ENCODE results near the gene PFKFB3.

The PFKFB3 gene

DNA sequence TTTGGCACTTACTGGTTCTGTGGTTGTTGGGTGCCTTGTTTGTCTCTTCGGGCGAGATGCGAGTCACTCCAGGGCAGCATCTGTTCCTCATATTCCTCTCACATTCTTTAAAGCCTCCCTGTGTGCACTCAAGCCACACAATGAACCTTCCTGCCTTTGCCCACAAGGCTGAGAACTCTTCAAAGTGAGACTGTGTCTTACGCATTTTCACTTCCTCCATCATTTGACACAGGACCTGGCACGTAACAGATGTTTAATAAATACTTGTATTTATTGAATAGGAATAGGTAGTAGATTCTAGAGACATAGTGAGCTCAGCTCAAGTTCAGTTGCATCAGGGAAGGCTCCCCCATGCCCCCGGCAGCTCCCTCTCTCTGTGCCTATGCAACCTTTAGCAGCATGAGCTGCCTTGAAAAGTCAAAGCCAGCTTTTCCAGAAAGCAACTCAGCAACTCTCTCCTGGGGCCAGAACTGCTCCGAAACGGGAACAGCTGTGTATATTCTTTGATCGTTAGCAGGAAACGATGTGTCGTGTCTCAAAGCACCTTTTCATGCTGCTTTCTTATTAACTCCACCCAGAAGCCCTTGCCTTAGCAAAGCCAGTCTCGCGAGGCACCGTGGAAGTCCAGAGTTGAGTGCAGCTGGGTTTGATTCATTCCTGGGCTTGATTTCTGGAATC is 97.5 kb downstream of the PFKFB3 start:
- H3K79me2 ChIP-seq (ENCODE audit: control insufficient read depth, low read length) = no peaks in the 10 kb centered on the region
- H3K9me3 ChIP-seq (ENCODE audit: control insufficient read depth, insufficient read depth, low read length) = no peaks in the 10 kb centered on the region
- peak overlapping the region; percentile 62 for H3K4me3 ChIP-seq (ENCODE audit: low read length)
- no peak for TF ChIP-seq EZH2phosphoT487 (IDR thresholded peaks at IDR 0.05; ENCODE audit: borderline replicate concordance, low read length)
- TF ChIP-seq, protein P1, sequence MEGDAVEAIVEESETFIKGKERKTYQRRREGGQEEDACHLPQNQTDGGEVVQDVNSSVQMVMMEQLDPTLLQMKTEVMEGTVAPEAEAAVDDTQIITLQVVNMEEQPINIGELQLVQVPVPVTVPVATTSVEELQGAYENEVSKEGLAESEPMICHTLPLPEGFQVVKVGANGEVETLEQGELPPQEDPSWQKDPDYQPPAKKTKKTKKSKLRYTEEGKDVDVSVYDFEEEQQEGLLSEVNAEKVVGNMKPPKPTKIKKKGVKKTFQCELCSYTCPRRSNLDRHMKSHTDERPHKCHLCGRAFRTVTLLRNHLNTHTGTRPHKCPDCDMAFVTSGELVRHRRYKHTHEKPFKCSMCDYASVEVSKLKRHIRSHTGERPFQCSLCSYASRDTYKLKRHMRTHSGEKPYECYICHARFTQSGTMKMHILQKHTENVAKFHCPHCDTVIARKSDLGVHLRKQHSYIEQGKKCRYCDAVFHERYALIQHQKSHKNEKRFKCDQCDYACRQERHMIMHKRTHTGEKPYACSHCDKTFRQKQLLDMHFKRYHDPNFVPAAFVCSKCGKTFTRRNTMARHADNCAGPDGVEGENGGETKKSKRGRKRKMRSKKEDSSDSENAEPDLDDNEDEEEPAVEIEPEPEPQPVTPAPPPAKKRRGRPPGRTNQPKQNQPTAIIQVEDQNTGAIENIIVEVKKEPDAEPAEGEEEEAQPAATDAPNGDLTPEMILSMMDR (IDR thresholded peaks at IDR 0.05; ENCODE audit: low read depth, low read length, poor library complexity, severe bottlenecking) = no peak
- peaks cover 87% of the 10 kb centered on the region for H3K4me1 ChIP-seq (ENCODE audit: control insufficient read depth, low read length)
- peaks cover 18% of the 10 kb centered on the region for H3F3A ChIP-seq (ENCODE audit: control insufficient read depth, insufficient read depth)
- H4K20me1 ChIP-seq (ENCODE audit: control insufficient read depth, insufficient read depth, low read depth, low read length) = no peaks in the 10 kb centered on the region
- H3K27me3 ChIP-seq (ENCODE audit: control insufficient read depth, low read length) = no peaks in the 10 kb centered on the region
- H3K27ac ChIP-seq (ENCODE audit: low read depth, low read length) = peak overlapping the region; percentile 91
- H3K9me2 ChIP-seq (replicated peaks; ENCODE audit: control insufficient read depth, low read length) = no peaks in the 10 kb centered on the region
- peak overlapping the region; percentile 83 for H3K4me2 ChIP-seq (ENCODE audit: low read length)
- no peaks in the 10 kb centered on the region for H3K36me3 ChIP-seq (ENCODE audit: control insufficient read depth, low read length)

DNA sequence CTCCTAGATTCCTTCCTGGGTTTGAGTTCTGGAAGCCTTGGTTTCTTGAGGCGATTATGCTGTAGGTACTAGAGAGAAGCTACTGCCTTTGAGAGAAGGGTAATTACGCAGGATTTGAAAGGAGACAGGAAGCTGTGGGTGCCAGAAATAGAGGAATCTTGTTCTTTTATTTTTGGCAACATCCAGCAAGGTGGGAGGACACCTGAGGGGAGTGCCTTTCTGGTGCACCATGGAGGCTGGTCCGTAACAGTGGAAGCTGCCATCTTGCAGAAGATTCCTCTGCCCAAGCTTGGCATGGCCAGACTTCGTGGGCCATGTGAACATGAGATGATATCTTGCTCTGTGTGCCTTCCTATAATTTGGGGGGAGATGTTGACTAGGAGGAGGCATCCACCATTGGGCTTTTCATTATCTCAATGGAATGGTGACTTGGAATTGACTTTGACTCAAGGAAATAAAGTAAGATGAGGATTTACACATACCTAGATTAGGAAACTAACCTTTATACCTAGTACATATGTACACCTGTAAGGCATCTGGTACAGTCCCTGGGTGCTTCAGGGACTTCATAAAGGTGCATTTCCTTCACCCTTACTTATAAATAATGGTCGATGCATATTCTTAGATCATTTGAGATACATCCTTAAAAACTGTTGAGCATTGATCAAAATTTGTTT is 98.2 kb downstream of the PFKFB3 start:
- H3K27ac ChIP-seq (ENCODE audit: low read depth, low read length) = peak overlapping the region; percentile 91
- peaks cover 89% of the 10 kb centered on the region for H3K4me1 ChIP-seq (ENCODE audit: control insufficient read depth, low read length)
- peak overlapping the region; percentile 83 for H3K4me2 ChIP-seq (ENCODE audit: low read length)

DNA sequence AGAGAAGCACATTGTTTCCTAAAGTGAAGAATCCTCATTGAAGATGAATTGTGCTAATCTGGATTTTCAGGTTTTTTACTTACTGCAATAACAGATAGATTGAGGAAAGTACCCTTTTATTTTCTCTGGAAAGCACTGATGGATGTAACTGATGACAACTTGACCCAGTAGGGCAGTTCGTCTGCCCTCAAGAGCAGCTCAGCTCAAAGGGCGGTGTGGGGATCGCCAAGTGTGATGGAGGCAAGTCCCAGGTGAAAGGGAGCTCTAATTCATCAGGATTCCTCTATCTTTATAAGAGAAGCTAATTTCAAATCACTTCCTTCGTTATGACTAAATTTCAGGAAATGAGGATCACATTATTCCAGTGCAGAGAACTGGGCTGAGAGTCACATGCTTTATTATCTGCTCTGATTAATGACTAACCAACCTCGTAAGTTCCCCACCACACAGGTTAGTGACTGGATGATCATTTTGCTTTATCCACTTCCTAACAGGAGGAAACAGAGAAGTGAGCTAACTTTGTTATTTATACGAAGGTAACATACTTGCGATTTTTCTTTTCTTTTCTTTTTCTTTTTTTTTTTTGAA is 98.8 kb downstream of the PFKFB3 start:
- Histone ChIP-seq H3K9me3 (ENCODE audit: control insufficient read depth, insufficient read depth, low read length) (peaks cover 7% of the 10 kb centered on the region), H3K9me2 (replicated peaks; ENCODE audit: control insufficient read depth, low read length) (no peaks in the 10 kb centered on the region), H4K20me1 (ENCODE audit: control insufficient read depth, insufficient read depth, low read depth, low read length) (no peaks in the 10 kb centered on the region), H3K4me3 (ENCODE audit: low read length) (peak overlapping the region; percentile 62), H3K27ac (ENCODE audit: low read depth, low read length) (peak overlapping the region; percentile 91), H3K36me3 (ENCODE audit: control insufficient read depth, low read length) (peaks cover 6% of the 10 kb centered on the region), H3K79me2 (ENCODE audit: control insufficient read depth, low read length) (no peaks in the 10 kb centered on the region), H3K4me1 (ENCODE audit: control insufficient read depth, low read length) (peaks cover 89% of the 10 kb centered on the region), H3K4me2 (ENCODE audit: low read length) (peak overlapping the region; percentile 83), H3K27me3 (ENCODE audit: control insufficient read depth, low read length) (no peaks in the 10 kb centered on the region), H3F3A (ENCODE audit: control insufficient read depth, insufficient read depth) (peaks cover 22% of the 10 kb centered on the region)
- TF ChIP-seq, protein P1 (IDR thresholded peaks at IDR 0.05; ENCODE audit: low read depth, low read length, poor library complexity, severe bottlenecking) = no peak
- no peak for TF ChIP-seq EZH2phosphoT487 (IDR thresholded peaks at IDR 0.05; ENCODE audit: borderline replicate concordance, low read length)

More for the DNA sequence above, 98.2 kb downstream of the PFKFB3 start:
- Histone ChIP-seq H4K20me1 (ENCODE audit: control insufficient read depth, insufficient read depth, low read depth, low read length) (no peaks in the 10 kb centered on the region), H3K36me3 (ENCODE audit: control insufficient read depth, low read length) (no peaks in the 10 kb centered on the region), H3K79me2 (ENCODE audit: control insufficient read depth, low read length) (no peaks in the 10 kb centered on the region), H3K4me3 (ENCODE audit: low read length) (peak overlapping the region; percentile 62), H3K27me3 (ENCODE audit: control insufficient read depth, low read length) (no peaks in the 10 kb centered on the region), H3K9me2 (replicated peaks; ENCODE audit: control insufficient read depth, low read length) (no peaks in the 10 kb centered on the region), H3K9me3 (ENCODE audit: control insufficient read depth, insufficient read depth, low read length) (peaks cover under 1% of the 10 kb centered on the region), H3F3A (ENCODE audit: control insufficient read depth, insufficient read depth) (peaks cover 18% of the 10 kb centered on the region)
- no peak for TF ChIP-seq EZH2phosphoT487 (IDR thresholded peaks at IDR 0.05; ENCODE audit: borderline replicate concordance, low read length)
- TF ChIP-seq, protein P1 (IDR thresholded peaks at IDR 0.05; ENCODE audit: low read depth, low read length, poor library complexity, severe bottlenecking) = no peak
